ENCODE data around the gene PLIN1.

Gene PLIN1

DNA sequence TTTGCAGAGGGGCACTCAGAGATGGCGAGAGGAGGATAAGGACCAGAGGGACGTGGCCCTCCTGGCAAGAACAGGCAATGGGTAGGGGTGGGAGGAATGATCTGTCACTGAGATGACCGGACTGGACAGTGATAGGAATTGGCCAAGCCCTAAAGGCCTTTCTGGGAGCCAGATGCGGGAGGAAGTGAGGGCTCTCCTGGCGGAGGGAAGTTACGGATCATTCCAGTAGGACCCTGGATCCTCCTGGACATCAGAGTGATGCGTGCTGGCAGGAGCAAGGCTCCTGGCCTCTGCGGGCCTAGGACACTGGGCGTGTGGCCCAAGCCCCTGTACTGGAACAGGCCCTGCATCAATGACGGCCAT lies 47.3 kb downstream of the PLIN1 start:
- TF ChIP-seq, protein P1, sequence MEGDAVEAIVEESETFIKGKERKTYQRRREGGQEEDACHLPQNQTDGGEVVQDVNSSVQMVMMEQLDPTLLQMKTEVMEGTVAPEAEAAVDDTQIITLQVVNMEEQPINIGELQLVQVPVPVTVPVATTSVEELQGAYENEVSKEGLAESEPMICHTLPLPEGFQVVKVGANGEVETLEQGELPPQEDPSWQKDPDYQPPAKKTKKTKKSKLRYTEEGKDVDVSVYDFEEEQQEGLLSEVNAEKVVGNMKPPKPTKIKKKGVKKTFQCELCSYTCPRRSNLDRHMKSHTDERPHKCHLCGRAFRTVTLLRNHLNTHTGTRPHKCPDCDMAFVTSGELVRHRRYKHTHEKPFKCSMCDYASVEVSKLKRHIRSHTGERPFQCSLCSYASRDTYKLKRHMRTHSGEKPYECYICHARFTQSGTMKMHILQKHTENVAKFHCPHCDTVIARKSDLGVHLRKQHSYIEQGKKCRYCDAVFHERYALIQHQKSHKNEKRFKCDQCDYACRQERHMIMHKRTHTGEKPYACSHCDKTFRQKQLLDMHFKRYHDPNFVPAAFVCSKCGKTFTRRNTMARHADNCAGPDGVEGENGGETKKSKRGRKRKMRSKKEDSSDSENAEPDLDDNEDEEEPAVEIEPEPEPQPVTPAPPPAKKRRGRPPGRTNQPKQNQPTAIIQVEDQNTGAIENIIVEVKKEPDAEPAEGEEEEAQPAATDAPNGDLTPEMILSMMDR (IDR thresholded peaks at IDR 0.05; ENCODE audit: low read depth, low read length): no peak
- no peak overlapping the region for H3K4me3 ChIP-seq (ENCODE audit: low read depth, low read length)

DNA sequence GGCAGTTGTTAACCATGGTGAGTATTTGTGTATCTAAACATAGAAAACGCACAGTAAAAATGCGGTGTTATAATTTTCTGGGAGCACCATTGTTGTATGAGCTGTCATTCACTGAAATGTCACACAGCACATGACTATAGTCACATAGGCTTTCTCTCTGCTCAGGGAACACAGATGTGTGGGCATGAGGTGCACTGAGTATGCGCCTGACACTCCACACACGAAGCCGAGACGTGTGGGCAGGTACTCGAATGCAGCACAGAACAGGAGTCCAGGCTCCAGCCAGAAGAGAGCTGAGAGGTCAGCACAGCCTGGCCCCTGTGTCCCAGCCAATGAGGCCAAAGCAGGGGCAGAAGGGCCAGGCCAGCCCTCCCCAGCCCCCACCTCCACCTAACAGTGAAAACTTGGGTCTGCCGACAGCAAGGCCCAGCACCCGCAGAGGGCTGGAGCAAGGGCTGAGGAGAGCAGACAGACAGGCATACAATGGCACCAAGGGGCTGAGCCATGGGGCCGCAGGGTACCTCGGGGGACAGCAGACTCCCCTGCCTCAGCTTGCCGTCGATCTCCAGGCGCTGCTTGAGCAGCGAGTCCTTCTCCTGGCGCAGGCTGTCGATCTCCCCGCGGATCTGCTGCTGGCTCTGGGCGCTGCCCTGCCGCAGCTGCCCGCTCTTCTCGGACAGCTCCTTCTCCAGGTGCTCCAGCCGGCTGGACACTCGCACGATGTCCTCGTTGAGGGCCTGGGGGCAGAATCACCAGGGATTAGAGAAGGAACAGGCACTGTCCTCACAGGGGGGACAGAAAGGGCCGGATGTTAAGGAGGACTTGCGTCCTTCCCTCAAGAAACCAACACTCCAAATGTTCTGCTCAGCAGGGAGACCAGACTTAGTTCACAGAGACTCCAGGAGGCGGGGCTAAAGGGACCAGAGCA lies 47.9 kb downstream of the PLIN1 start:
- TF ChIP-seq, protein P1 (IDR thresholded peaks at IDR 0.05; ENCODE audit: low read depth, low read length): no peak

DNA sequence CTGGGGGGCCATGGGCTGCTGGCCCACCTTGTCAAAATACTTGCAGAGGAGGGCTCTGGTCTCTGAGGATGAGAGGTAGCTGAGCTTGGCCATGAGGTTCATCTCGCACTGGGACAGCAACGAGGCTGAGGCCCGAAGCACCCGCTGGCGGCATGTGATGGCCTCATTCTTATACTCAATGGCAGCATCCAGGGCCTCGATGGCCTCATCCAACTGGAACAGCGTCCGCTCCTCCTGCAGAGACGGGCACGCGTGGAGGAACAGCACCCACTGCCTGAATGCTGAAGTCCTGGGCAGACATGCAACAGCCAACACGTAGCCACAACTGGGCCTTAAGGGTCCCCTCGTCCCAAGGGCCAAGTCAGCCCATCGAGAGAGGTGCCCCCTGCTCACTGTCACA lies 48.9 kb downstream of the PLIN1 start:
- no peak overlapping the region for H3K4me3 ChIP-seq (ENCODE audit: low read depth, low read length)
- TF ChIP-seq, protein P1 (IDR thresholded peaks at IDR 0.05; ENCODE audit: low read depth, low read length): no peak

More for the DNA sequence above, 47.9 kb downstream of the PLIN1 start:
- no peak overlapping the region for H3K4me3 ChIP-seq (ENCODE audit: low read depth, low read length)

DNA sequence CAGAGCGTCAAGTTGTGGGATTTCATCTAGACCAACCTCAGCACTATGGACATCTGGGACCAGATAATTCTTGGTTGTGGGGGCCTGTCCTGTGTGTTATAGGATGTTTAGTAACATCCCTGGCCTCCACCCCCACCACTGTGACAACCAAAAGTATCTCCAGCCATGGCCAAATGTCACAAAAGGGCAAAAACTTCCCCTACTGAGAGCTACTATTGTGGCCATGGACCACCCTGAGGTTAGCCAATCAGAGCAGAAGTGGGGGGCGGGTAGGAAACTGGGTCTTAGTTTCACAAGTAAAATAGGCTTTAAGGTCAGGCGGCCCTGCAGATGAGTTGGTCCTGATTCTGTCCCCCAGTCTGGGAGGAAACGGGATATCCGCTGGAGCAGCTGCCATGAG lies 49.3 kb downstream of the PLIN1 start:
- TF ChIP-seq, protein P1 (IDR thresholded peaks at IDR 0.05; ENCODE audit: low read depth, low read length): no peak
- no peak overlapping the region for H3K4me3 ChIP-seq (ENCODE audit: low read depth, low read length)

DNA sequence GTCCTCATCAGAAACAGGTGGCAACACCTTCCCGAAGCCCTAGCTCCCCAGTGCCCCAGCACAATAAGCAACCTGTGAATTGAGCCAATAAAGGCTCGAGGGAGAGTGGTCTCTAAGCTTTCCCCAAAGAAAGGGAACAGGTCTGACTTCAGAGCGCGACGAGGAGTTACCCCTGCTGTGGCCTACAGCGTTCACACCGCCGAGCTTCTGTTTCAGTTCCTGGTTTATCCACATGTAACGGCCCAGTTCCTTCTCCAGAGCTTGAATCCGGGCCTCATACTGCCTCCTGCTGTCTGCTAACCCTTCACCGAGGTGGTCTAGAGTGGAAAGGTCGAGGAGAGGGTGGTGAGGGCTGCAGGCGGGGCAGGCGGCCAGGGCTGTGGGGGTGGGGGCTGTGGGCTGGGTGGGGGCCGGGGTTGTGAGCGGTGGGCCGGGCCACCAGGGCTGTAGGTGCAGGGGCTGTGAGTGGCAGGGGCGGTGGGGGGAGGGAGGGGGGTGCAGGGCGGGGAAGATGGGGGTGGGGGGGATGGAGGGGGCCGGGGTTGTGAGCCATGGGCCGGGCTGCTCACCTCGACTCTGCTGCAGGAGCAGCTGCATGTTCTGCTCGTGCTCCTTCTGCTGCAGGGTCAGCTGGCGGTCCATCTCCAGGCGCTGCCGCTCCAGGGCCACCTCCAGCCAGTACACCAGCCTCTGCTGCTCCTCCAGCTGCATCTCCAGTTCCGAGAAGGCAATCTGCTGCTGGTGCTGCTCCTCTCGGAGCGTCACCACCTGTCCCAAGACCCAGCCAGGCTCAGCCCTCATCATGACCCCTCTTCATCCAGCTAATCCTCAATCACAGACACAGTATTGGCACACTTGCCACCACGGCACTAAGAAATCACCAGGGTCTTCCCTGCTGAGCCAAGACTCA lies 50.1 kb downstream of the PLIN1 start:
- H3K4me3 ChIP-seq (ENCODE audit: low read depth, low read length): no peak overlapping the region
- TF ChIP-seq, protein P1 (IDR thresholded peaks at IDR 0.05; ENCODE audit: low read depth, low read length): no peak

DNA sequence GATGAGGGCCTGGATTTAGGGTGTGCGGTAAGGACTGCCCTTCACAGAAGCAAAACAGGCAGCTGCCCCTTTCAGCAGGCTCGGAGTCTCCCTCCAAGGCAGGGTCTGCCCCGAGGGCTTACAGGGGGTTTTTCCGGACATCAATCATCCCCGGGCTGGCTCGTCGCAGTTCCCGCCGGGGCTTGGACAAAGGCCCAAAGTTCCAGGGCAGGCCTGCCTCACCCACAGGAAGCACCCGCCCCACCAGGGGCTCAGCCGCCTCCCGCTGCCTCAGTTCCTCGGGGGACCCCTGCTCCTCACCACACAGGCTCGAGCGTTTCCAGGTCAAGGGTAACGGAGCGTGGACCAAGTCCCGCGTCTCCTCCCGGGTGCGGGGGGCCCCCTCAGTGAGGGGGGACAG lies 50.9 kb downstream of the PLIN1 start:
- H3K4me3 ChIP-seq (ENCODE audit: low read depth, low read length): no peak overlapping the region
- TF ChIP-seq, protein P1 (IDR thresholded peaks at IDR 0.05; ENCODE audit: low read depth, low read length): no peak

Measured in WI38 (cell line).